Lower leg skin (tissue), 3 donors: ENCODE data around the gene CDH26.

Source experiments
- POLR2A ChIP-seq, 2 donors: fragments of 450-650 bp; IDR thresholded peaks; one replicate each; pipeline ENCODE4 v1.6.1; 2016 to 2017; ENCODE audit warnings: antibody characterized with exemption in 2 of 2, mild to moderate bottlenecking in 1 of 2, moderate library complexity in 1 of 2
- TF ChIP-seq, protein P1 (sequence below), 3 donors: fragments of 450-650 bp; IDR thresholded peaks; one replicate each; pipeline ENCODE4 v1.5.1; 2016; ENCODE audit warnings: antibody characterized with exemption in 3 of 3, mild to moderate bottlenecking in 3 of 3, moderate library complexity in 2 of 3

DNA sequence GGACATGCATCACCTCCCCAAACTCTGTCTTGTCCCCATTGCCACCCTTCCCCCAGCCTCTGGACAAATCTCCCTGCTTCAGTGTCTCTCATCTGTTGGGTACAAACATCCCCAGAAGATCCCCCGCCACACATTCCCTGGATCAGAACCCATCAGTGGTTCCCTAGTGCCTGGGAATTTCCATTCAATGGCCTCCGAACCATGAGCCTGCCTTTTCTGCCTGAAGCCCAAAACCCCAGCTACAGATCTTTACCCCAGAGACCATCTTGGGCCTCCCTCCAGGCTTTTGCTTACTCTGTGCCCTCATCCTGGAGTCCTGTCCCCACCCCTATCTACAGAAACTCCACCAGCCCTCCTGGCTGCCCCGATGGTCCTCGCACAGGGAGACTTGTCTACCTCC lies 78.1 kb downstream of the CDH26 start:
- no peak for TF ChIP-seq POLR2A (IDR thresholded peaks at IDR 0.05)
- TF ChIP-seq, protein P1, sequence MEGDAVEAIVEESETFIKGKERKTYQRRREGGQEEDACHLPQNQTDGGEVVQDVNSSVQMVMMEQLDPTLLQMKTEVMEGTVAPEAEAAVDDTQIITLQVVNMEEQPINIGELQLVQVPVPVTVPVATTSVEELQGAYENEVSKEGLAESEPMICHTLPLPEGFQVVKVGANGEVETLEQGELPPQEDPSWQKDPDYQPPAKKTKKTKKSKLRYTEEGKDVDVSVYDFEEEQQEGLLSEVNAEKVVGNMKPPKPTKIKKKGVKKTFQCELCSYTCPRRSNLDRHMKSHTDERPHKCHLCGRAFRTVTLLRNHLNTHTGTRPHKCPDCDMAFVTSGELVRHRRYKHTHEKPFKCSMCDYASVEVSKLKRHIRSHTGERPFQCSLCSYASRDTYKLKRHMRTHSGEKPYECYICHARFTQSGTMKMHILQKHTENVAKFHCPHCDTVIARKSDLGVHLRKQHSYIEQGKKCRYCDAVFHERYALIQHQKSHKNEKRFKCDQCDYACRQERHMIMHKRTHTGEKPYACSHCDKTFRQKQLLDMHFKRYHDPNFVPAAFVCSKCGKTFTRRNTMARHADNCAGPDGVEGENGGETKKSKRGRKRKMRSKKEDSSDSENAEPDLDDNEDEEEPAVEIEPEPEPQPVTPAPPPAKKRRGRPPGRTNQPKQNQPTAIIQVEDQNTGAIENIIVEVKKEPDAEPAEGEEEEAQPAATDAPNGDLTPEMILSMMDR (IDR thresholded peaks at IDR 0.05), result no peak
